Measurements from ENCODE around the gene XPA.

Gene XPA

GRCh38 chr9:97647996-97648395 is 49.1 kb downstream of the XPA start:
- Histone ChIP-seq H3K27me3 (ENCODE audit: control insufficient read depth in 3 of 3, insufficient read depth in 3 of 3, low read depth in 1 of 3, low read length in 3 of 3) (no peaks in the 10 kb centered on the region), H3K9ac (ENCODE audit: low read depth, low read length, poor library complexity) (no peak overlapping the region), H3K4ac (ENCODE audit: low read length) (no peak overlapping the region), H3K14ac (ENCODE audit: low read length) (no peak overlapping the region), H4K8ac (ENCODE audit: low read depth, low read length) (no peak overlapping the region), H2AK5ac (ENCODE audit: low read depth, low read length) (no peak overlapping the region), H3K4me3 (ENCODE audit: low read length in 2 of 2) (no peak overlapping the region), H4K91ac (ENCODE audit: low read depth, low read length, poor library complexity) (no peak overlapping the region), H3K9me3 (replicated peaks in 1 of 2; ENCODE audit: control insufficient read depth in 2 of 2, insufficient read depth in 1 of 2, low read depth in 1 of 2, low read length in 2 of 2) (no peaks in the 10 kb centered on the region), H3K36me3 (replicated peaks in 1 of 2; ENCODE audit: control insufficient read depth in 2 of 2, insufficient read depth in 2 of 2, low read length in 2 of 2) (peaks cover 11 to 97% of the 10 kb centered on the region in 2 donors), H2AFZ (ENCODE audit: low read length) (no peak overlapping the region), H3K27ac (replicated peaks; ENCODE audit: low read length) (no peak overlapping the region), H3K18ac (ENCODE audit: low read length) (no peak overlapping the region), H3K79me1 (ENCODE audit: low read depth, low read length) (no peaks in the 10 kb centered on the region), H2BK15ac (ENCODE audit: low read length) (no peak overlapping the region), H2BK120ac (ENCODE audit: low read depth, low read length) (no peak overlapping the region), H3K4me2 (ENCODE audit: insufficient read depth, low read length, poor library complexity, severe bottlenecking) (no peak overlapping the region), H3K23ac (ENCODE audit: low read depth, low read length, poor library complexity) (no peak overlapping the region), H3K4me1 (ENCODE audit: control insufficient read depth in 2 of 2, insufficient read depth in 1 of 2, low read depth in 1 of 2, low read length in 2 of 2) (no peaks in the 10 kb centered on the region), H2BK12ac (ENCODE audit: low read length) (no peak overlapping the region), H2BK5ac (ENCODE audit: low read length) (no peak overlapping the region)
- WGBS, 2 donors (ENCODE audit: extremely low coverage in 2 of 2, insufficient read length in 2 of 2, insufficient replicate concordance in 1 of 2), result no CpG with 5 or more reads among the region's 5 CpGs
- DNase-seq (ENCODE audit: low spot score), result no peak

GRCh38 chr9:97645720-97646119 is 51.4 kb downstream of the XPA start:
- Histone ChIP-seq H2BK15ac (ENCODE audit: low read length) (no peak overlapping the region), H3K9me3 (replicated peaks in 1 of 2; ENCODE audit: control insufficient read depth in 2 of 2, insufficient read depth in 1 of 2, low read depth in 1 of 2, low read length in 2 of 2) (no peaks in the 10 kb centered on the region), H2AFZ (ENCODE audit: low read length) (no peak overlapping the region), H3K4me2 (ENCODE audit: insufficient read depth, low read length, poor library complexity, severe bottlenecking) (no peak overlapping the region), H3K27me3 (ENCODE audit: control insufficient read depth in 3 of 3, insufficient read depth in 3 of 3, low read depth in 1 of 3, low read length in 3 of 3) (no peaks in the 10 kb centered on the region), H3K9ac (ENCODE audit: low read depth, low read length, poor library complexity) (no peak overlapping the region), H2BK12ac (ENCODE audit: low read length) (no peak overlapping the region), H2AK5ac (ENCODE audit: low read depth, low read length) (no peak overlapping the region), H3K14ac (ENCODE audit: low read length) (no peak overlapping the region), H4K8ac (ENCODE audit: low read depth, low read length) (no peak overlapping the region), H3K4me1 (ENCODE audit: control insufficient read depth in 2 of 2, insufficient read depth in 1 of 2, low read depth in 1 of 2, low read length in 2 of 2) (no peaks in the 10 kb centered on the region), H3K4me3 (ENCODE audit: low read length in 2 of 2) (no peak overlapping the region), H2BK120ac (ENCODE audit: low read depth, low read length) (no peak overlapping the region), H3K23ac (ENCODE audit: low read depth, low read length, poor library complexity) (no peak overlapping the region), H3K27ac (replicated peaks; ENCODE audit: low read length) (no peak overlapping the region), H2BK5ac (ENCODE audit: low read length) (no peak overlapping the region), H3K36me3 (replicated peaks in 1 of 2; ENCODE audit: control insufficient read depth in 2 of 2, insufficient read depth in 2 of 2, low read length in 2 of 2) (peaks cover 11 to 97% of the 10 kb centered on the region in 2 donors), H3K4ac (ENCODE audit: low read length) (no peak overlapping the region), H3K79me1 (ENCODE audit: low read depth, low read length) (no peaks in the 10 kb centered on the region), H4K91ac (ENCODE audit: low read depth, low read length, poor library complexity) (no peak overlapping the region), H3K18ac (ENCODE audit: low read length) (no peak overlapping the region)
- DNase-seq (ENCODE audit: low spot score), result no peak

- Histone ChIP-seq H4K8ac (ENCODE audit: low read depth, low read length) (no peak overlapping the region), H3K36me3 (replicated peaks in 1 of 2; ENCODE audit: control insufficient read depth in 2 of 2, insufficient read depth in 2 of 2, low read length in 2 of 2) (peaks cover 2 to 68% of the 10 kb centered on the region in 2 donors), H3K9me3 (replicated peaks in 1 of 2; ENCODE audit: control insufficient read depth in 2 of 2, insufficient read depth in 1 of 2, low read depth in 1 of 2, low read length in 2 of 2) (no peaks in the 10 kb centered on the region), H4K91ac (ENCODE audit: low read depth, low read length, poor library complexity) (no peak overlapping the region), H2AFZ (ENCODE audit: low read length) (no peak overlapping the region), H3K4me2 (ENCODE audit: insufficient read depth, low read length, poor library complexity, severe bottlenecking) (no peak overlapping the region), H2BK12ac (ENCODE audit: low read length) (no peak overlapping the region), H3K79me1 (ENCODE audit: low read depth, low read length) (peaks cover 2% of the 10 kb centered on the region), H3K14ac (ENCODE audit: low read length) (no peak overlapping the region), H3K27me3 (ENCODE audit: control insufficient read depth in 3 of 3, insufficient read depth in 3 of 3, low read depth in 1 of 3, low read length in 3 of 3) (no peaks in the 10 kb centered on the region), H3K4me1 (ENCODE audit: control insufficient read depth in 2 of 2, insufficient read depth in 1 of 2, low read depth in 1 of 2, low read length in 2 of 2) (no peaks in the 10 kb centered on the region), H3K4me3 (ENCODE audit: low read length in 2 of 2) (no peak overlapping the region), H2BK15ac (ENCODE audit: low read length) (no peak overlapping the region), H2BK5ac (ENCODE audit: low read length) (no peak overlapping the region), H2BK120ac (ENCODE audit: low read depth, low read length) (no peak overlapping the region), H3K18ac (ENCODE audit: low read length) (no peak overlapping the region), H3K23ac (ENCODE audit: low read depth, low read length, poor library complexity) (no peak overlapping the region), H3K27ac (replicated peaks; ENCODE audit: low read length) (no peak overlapping the region), H3K9ac (ENCODE audit: low read depth, low read length, poor library complexity) (no peak overlapping the region), H3K4ac (ENCODE audit: low read length) (no peak overlapping the region), H2AK5ac (ENCODE audit: low read depth, low read length) (no peak overlapping the region)
- DNase-seq (ENCODE audit: low spot score), result no peak
- no CpG with 5 or more reads among the region's 2 CpGs for WGBS, 2 donors (ENCODE audit: extremely low coverage in 2 of 2, insufficient read length in 2 of 2, insufficient replicate concordance in 1 of 2)
Measured at GRCh38 chr9:97640325-97640724, 56.8 kb downstream of the XPA start.

GRCh38 chr9:97638666-97639065 is 58.5 kb downstream of the XPA start:
- Histone ChIP-seq H2BK5ac (ENCODE audit: low read length) (no peak overlapping the region), H2BK12ac (ENCODE audit: low read length) (no peak overlapping the region), H3K23ac (ENCODE audit: low read depth, low read length, poor library complexity) (no peak overlapping the region), H3K9me3 (replicated peaks in 1 of 2; ENCODE audit: control insufficient read depth in 2 of 2, insufficient read depth in 1 of 2, low read depth in 1 of 2, low read length in 2 of 2) (no peaks in the 10 kb centered on the region), H3K4me3 (ENCODE audit: low read length in 2 of 2) (no peak overlapping the region), H3K27ac (replicated peaks; ENCODE audit: low read length) (no peak overlapping the region), H2BK15ac (ENCODE audit: low read length) (no peak overlapping the region), H3K4ac (ENCODE audit: low read length) (no peak overlapping the region), H3K36me3 (replicated peaks in 1 of 2; ENCODE audit: control insufficient read depth in 2 of 2, insufficient read depth in 2 of 2, low read length in 2 of 2) (peaks cover 2 to 51% of the 10 kb centered on the region in 2 donors), H3K79me1 (ENCODE audit: low read depth, low read length) (peaks cover 2% of the 10 kb centered on the region), H3K14ac (ENCODE audit: low read length) (no peak overlapping the region), H2AFZ (ENCODE audit: low read length) (no peak overlapping the region), H4K91ac (ENCODE audit: low read depth, low read length, poor library complexity) (no peak overlapping the region), H2AK5ac (ENCODE audit: low read depth, low read length) (no peak overlapping the region), H3K27me3 (ENCODE audit: control insufficient read depth in 3 of 3, insufficient read depth in 3 of 3, low read depth in 1 of 3, low read length in 3 of 3) (no peaks in the 10 kb centered on the region), H3K18ac (ENCODE audit: low read length) (no peak overlapping the region), H4K8ac (ENCODE audit: low read depth, low read length) (no peak overlapping the region), H2BK120ac (ENCODE audit: low read depth, low read length) (no peak overlapping the region), H3K4me2 (ENCODE audit: insufficient read depth, low read length, poor library complexity, severe bottlenecking) (no peak overlapping the region), H3K9ac (ENCODE audit: low read depth, low read length, poor library complexity) (no peak overlapping the region), H3K4me1 (ENCODE audit: control insufficient read depth in 2 of 2, insufficient read depth in 1 of 2, low read depth in 1 of 2, low read length in 2 of 2) (peaks cover 2 to 4% of the 10 kb centered on the region in 2 donors)
- DNase-seq (ENCODE audit: low spot score), result no peak
- no CpG with 5 or more reads among the region's 3 CpGs for WGBS, 2 donors (ENCODE audit: extremely low coverage in 2 of 2, insufficient read length in 2 of 2, insufficient replicate concordance in 1 of 2)
